HepG2 (cell line): ENCODE measurements around the gene NUFIP2. TPM values are rescaled to one million over a fixed set of nuclear protein-coding genes. Genes with fewer than 3 reads are reported as not detected.

ENCODE experiments used
- BHLHE40 ChIP-seq: IDR thresholded peaks from 2 replicates; pipeline ENCODE4 v1.6.1; 2011; ENCODE audit warnings: low read length, improper control_type of control experiment
- FOXC1 ChIP-seq: sonication (generic); formaldehyde crosslinking; IDR thresholded peaks from 2 replicates; pipeline ENCODE4 v1.8.0; 2022; ENCODE audit warnings: mild to moderate bottlenecking, missing genetic modification reagents, borderline replicate concordance
- KAT8 ChIP-seq: IDR thresholded peaks from 2 replicates; pipeline ENCODE4 v1.6.1; 2016; ENCODE audit warnings: missing genetic modification reagents, missing compliant biosample characterization
- MED1 ChIP-seq: sonication (generic); formaldehyde crosslinking; IDR thresholded peaks from 2 replicates; pipeline ENCODE4 v1.4.0; 2020; ENCODE audit warnings: missing genetic modification reagents
- NCOA2 ChIP-seq: sonication (generic); formaldehyde crosslinking; IDR thresholded peaks from 2 replicates; pipeline ENCODE4 v1.8.0; 2022; ENCODE audit warnings: inconsistent platforms
- POLR2A ChIP-seq, 2 experiments: IDR thresholded peaks; 2 replicates each; pipeline ENCODE4 v1.6.1; 2011; ENCODE audit warnings: low read depth in 2 of 2, low read length in 2 of 2, mild to moderate bottlenecking in 1 of 2, moderate library complexity in 1 of 2; ENCODE audit not compliant: insufficient read depth in 1 of 2
- RAD51 ChIP-seq: fragments of 450-650 bp; IDR thresholded peaks from 2 replicates; pipeline ENCODE4 v1.6.1; 2016; ENCODE audit warnings: borderline replicate concordance
- RBM39 ChIP-seq: fragments of 200-400 bp; formaldehyde crosslinking; IDR thresholded peaks from one replicate; pipeline ENCODE4 v1.6.1; 2018; ENCODE audit warnings: antibody characterized with exemption, mild to moderate bottlenecking, low read depth, low read length; ENCODE audit not compliant: poor library complexity, severe bottlenecking
- RFX1 ChIP-seq: fragments of 450-650 bp; IDR thresholded peaks from 2 replicates; pipeline ENCODE4 v1.6.1; 2017
- RFXANK ChIP-seq: IDR thresholded peaks from 2 replicates; pipeline ENCODE4 v1.6.1; 2016
- ZNF101 ChIP-seq: sonication (generic); formaldehyde crosslinking; IDR thresholded peaks from 2 replicates; pipeline ENCODE4 v1.4.0; 2020; ENCODE audit warnings: mild to moderate bottlenecking, low read depth, missing genetic modification reagents, borderline replicate concordance
- ZNF326 ChIP-seq: sonication (generic); formaldehyde crosslinking; IDR thresholded peaks from 2 replicates; pipeline ENCODE4 v1.4.0; 2020; ENCODE audit warnings: missing genetic modification reagents, borderline replicate concordance
- ZNF333 ChIP-seq: sonication (generic); formaldehyde crosslinking; IDR thresholded peaks from 2 replicates; pipeline ENCODE4 v1.4.0; 2020; ENCODE audit warnings: mild to moderate bottlenecking, missing genetic modification reagents, borderline replicate concordance
- ZNF543 ChIP-seq: sonication (generic); formaldehyde crosslinking; IDR thresholded peaks from 2 replicates; pipeline ENCODE4 v1.4.0; 2020; ENCODE audit warnings: mild to moderate bottlenecking, missing genetic modification reagents
- ZNF75D ChIP-seq: sonication (generic); formaldehyde crosslinking; IDR thresholded peaks from 2 replicates; pipeline ENCODE4 v1.8.1; 2023; ENCODE audit warnings: missing genetic modification reagents, mild to moderate bottlenecking, borderline replicate concordance
- polyA plus RNA-seq, 8 experiments: library from polyadenylated mRNA; depleted of rRNA in 3 of 8; stranded (reverse) in 7 of 8; unstranded in 1 of 8; fragments of >200 nt; fragmentation: Illumina TruSeq in 4 of 8; extraction: Trizol in 4 of 8; gene quantifications; 2 replicates each; pipeline versions ENCODE4 v1.2.1 to v1.2.3, GENCODE V29; 2011 to 2016; ENCODE audit warnings: low read depth in 4 of 8, missing spikeins in 1 of 8, mixed read lengths in 1 of 8; ENCODE audit not compliant: insufficient read depth in 1 of 8
- total RNA-seq, 5 experiments: library from RNA; depleted of rRNA; stranded (reverse); fragments of >200 nt; fragmentation: Illumina TruSeq; extraction: Trizol; gene quantifications; 2 replicates each; pipeline ENCODE4 v1.2.3, GENCODE V29; 2016; ENCODE audit warnings: low read depth in 1 of 5
- TF ChIP-seq, protein P1 (sequence below), 2 experiments: sonication (generic) in 1 of 2; formaldehyde crosslinking in 1 of 2; IDR thresholded peaks; 2 replicates each; pipeline versions ENCODE4 v1.6.1 to v1.9.0; 2014 to 2022; ENCODE audit warnings: antibody characterized with exemption in 1 of 2, borderline replicate concordance in 1 of 2, inconsistent platforms in 1 of 2, low read depth in 1 of 2, missing genetic modification reagents in 1 of 2
- TF ChIP-seq, protein P2 (sequence below): sonication (generic); formaldehyde crosslinking; conservative IDR thresholded peaks from 2 replicates; pipeline ENCODE4 v1.8.1; 2023; ENCODE audit warnings: missing genetic modification reagents
- TF ChIP-seq, protein P3 (sequence below): sonication (generic); formaldehyde crosslinking; IDR thresholded peaks from 2 replicates; pipeline ENCODE4 v1.4.0; 2020; ENCODE audit warnings: low read depth, mild to moderate bottlenecking, missing genetic modification reagents
- TF ChIP-seq, protein P4 (sequence below): sonication (generic); formaldehyde crosslinking; conservative IDR thresholded peaks from 2 replicates; pipeline ENCODE4 v1.8.0; 2022; ENCODE audit warnings: mild to moderate bottlenecking, moderate library complexity, missing genetic modification reagents

The NUFIP2 gene
- total and polyA plus RNA-seq, 2 of the 13 experiments (the other 11 are each of a cell fraction or from before 2014, with no cell fraction given) = 10.3 to 30.8 TPM

DNA sequence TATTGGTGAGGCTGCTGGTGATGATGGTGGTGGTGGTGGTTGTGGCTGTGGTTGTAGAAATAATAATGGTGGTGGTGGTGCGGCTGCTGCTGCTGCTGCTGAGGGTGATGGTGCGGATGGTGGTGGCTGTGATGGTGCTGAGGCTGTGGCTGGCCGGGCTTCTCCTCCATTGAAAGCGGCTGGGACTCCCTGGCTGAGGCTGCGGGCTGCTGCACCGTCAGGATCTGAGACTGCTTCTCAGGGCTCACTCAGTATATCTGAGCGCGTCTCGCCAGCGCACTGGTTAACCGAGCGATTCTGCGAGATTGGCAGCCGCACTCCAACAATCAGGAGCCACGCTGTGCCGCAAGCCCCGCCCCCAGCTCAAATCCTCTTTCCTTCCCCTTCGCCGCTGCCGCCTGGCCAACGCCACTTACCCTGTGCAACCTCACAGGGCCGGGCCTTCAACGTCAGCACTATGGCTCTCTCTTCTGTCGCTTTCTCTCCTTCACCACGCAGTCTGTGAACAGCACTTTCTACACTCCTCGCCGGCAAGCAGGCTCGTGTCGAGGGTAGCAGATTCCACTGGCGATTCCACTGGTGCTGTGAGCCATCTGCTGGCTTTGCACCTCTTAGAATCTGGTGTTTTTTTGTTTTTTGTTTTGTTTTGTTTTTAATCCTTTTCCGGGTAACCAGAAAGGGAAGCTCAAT lies at the start of gene NUFIP2 (continued):
- TF ChIP-seq ZNF543 (peak; percentile 61; the same call in 1 of the 2 replicates), RFX1 (no peak), RBM39 (no peak), ZNF333 (CRISPR knock-in tag) (no peak), ZNF326 (no peak), BHLHE40 (no peak; the same call in 1 of the 2 replicates), RAD51 (no peak), FOXC1 (peak; percentile 93; the same call in 1 of the 2 replicates), ZNF101 (CRISPR knock-in tag) (no peak), KAT8 (CRISPR knock-in tag) (peak; percentile 90), NCOA2 (peak; percentile 28; the same call in 1 of the 2 replicates), ZNF75D (CRISPR knock-in tag) (no peak), RFXANK (CRISPR knock-in tag) (no peak), POLR2A (IDR thresholded peaks at IDR 0.05; ENCODE audit: insufficient read depth in 1 of 2, low read depth in 2 of 2, low read length in 2 of 2) (peak; percentile 99 to 100), MED1 (CRISPR knock-in tag) (peak; percentile 86)
- TF ChIP-seq, protein P1, sequence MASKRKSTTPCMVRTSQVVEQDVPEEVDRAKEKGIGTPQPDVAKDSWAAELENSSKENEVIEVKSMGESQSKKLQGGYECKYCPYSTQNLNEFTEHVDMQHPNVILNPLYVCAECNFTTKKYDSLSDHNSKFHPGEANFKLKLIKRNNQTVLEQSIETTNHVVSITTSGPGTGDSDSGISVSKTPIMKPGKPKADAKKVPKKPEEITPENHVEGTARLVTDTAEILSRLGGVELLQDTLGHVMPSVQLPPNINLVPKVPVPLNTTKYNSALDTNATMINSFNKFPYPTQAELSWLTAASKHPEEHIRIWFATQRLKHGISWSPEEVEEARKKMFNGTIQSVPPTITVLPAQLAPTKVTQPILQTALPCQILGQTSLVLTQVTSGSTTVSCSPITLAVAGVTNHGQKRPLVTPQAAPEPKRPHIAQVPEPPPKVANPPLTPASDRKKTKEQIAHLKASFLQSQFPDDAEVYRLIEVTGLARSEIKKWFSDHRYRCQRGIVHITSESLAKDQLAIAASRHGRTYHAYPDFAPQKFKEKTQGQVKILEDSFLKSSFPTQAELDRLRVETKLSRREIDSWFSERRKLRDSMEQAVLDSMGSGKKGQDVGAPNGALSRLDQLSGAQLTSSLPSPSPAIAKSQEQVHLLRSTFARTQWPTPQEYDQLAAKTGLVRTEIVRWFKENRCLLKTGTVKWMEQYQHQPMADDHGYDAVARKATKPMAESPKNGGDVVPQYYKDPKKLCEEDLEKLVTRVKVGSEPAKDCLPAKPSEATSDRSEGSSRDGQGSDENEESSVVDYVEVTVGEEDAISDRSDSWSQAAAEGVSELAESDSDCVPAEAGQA (IDR thresholded peaks at IDR 0.05; ENCODE audit: low read depth) = peak; percentile 71; the same call in 1 of the 2 replicates
- TF ChIP-seq, protein P1 (CRISPR knock-in tag; IDR thresholded peaks at IDR 0.05; ENCODE audit: borderline replicate concordance) = no peak
- TF ChIP-seq, protein P2, sequence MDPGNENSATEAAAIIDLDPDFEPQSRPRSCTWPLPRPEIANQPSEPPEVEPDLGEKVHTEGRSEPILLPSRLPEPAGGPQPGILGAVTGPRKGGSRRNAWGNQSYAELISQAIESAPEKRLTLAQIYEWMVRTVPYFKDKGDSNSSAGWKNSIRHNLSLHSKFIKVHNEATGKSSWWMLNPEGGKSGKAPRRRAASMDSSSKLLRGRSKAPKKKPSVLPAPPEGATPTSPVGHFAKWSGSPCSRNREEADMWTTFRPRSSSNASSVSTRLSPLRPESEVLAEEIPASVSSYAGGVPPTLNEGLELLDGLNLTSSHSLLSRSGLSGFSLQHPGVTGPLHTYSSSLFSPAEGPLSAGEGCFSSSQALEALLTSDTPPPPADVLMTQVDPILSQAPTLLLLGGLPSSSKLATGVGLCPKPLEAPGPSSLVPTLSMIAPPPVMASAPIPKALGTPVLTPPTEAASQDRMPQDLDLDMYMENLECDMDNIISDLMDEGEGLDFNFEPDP (CRISPR knock-in tag) = no peak
- TF ChIP-seq, protein P3, sequence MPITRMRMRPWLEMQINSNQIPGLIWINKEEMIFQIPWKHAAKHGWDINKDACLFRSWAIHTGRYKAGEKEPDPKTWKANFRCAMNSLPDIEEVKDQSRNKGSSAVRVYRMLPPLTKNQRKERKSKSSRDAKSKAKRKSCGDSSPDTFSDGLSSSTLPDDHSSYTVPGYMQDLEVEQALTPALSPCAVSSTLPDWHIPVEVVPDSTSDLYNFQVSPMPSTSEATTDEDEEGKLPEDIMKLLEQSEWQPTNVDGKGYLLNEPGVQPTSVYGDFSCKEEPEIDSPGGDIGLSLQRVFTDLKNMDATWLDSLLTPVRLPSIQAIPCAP = no peak
- TF ChIP-seq, protein P4, sequence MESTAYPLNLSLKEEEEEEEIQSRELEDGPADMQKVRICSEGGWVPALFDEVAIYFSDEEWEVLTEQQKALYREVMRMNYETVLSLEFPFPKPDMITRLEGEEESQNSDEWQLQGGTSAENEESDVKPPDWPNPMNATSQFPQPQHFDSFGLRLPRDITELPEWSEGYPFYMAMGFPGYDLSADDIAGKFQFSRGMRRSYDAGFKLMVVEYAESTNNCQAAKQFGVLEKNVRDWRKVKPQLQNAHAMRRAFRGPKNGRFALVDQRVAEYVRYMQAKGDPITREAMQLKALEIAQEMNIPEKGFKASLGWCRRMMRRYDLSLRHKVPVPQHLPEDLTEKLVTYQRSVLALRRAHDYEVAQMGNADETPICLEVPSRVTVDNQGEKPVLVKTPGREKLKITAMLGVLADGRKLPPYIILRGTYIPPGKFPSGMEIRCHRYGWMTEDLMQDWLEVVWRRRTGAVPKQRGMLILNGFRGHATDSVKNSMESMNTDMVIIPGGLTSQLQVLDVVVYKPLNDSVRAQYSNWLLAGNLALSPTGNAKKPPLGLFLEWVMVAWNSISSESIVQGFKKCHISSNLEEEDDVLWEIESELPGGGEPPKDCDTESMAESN (CRISPR knock-in tag) = peak; percentile 60; the same call in 1 of the 2 replicates
